ENCODE measurements around the gene USF2. TPM values are rescaled to one million over a fixed set of nuclear protein-coding genes. Genes with fewer than 3 reads are reported as not detected.

The USF2 gene
- total RNA-seq, 4 donors from 2014 or later = 75.1 to 137 (median 93.0) TPM

- Histone ChIP-seq H3K27ac (no peak overlapping the region), H3K4me3 (no peak overlapping the region), H3K9me3 (no peaks in the 10 kb centered on the region), H3K4me1 (peaks cover 0 to 30% (median 24%) of the 10 kb centered on the region in 3 donors), H3K36me3 (no peaks in the 10 kb centered on the region), H3K27me3 (no peaks in the 10 kb centered on the region)
- 74 to 82% methylated on average over 2 to 5 of the region's 7 CpGs for WGBS, 2 donors (ENCODE audit: low coverage in 1 of 2)
- no peak for ATAC-seq
- no peak for TF ChIP-seq POLR2AphosphoS5 (IDR thresholded peaks at IDR 0.05)
- no peak for TF ChIP-seq POLR2A (IDR thresholded peaks at IDR 0.05)
- TF ChIP-seq EP300 (IDR thresholded peaks at IDR 0.05) = no peak
- TF ChIP-seq CTCF (IDR thresholded peaks at IDR 0.05) = no peak
Measured at GRCh38 chr19:35264268-35265125, 4.3 kb upstream of the USF2 start.

DNA sequence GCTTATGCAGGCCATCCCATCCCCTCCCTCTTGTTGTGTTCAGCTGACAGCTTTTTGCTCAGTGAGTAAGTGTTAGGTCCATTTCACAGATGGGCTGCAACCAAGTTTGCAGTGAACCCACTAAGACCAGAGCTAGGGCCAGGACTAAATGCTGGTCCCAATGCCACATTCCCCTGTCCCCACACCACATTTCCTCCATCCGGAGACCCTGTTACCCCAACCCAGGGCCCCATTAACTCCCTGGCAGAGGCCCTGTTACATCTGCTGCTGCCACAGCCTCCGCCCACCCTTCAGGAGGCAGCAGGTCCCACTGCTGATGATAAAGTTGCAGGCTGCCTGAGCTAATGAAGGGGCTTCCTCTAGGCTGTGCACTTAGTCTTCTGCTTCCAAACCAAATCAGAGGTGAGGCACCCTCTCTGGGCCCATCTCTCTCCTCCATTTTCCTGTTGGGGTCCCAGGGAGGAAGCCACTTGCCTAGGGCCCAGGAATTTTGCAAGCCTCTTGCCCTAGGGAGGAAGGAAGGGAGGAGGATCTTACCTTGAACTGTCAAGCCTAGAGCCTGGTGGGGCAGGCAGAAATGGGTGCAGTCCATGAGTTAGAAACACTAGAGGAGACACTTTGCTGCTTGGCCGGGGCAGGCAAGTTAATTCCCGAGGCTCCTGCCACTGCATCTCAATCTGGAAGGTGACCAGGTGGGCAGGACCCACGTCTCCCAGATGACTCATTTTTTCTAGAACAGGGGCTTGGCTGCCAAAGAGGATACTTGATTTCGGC is 3.4 kb upstream of the USF2 start:
- no peak for ATAC-seq
- no peak for TF ChIP-seq EP300 (IDR thresholded peaks at IDR 0.05)
- TF ChIP-seq CTCF (IDR thresholded peaks at IDR 0.05) = no peak
- TF ChIP-seq POLR2AphosphoS5 (IDR thresholded peaks at IDR 0.05) = no peak
- TF ChIP-seq POLR2A (IDR thresholded peaks at IDR 0.05) = no peak
- Histone ChIP-seq H3K9me3 (no peaks in the 10 kb centered on the region), H3K27me3 (no peaks in the 10 kb centered on the region), H3K4me3 (no peak overlapping the region), H3K27ac (peak overlapping the region in 3 of 4 donors; percentile 7 to 96 (median 93)), H3K4me1 (peaks cover 0 to 38% (median 32%) of the 10 kb centered on the region in 3 donors), H3K36me3 (peaks cover 0 to 4% of the 10 kb centered on the region in 2 donors)
- WGBS, 2 donors (ENCODE audit: low coverage in 1 of 2) = 0 to 44% methylated on average over 1 to 6 of the region's 6 CpGs

GRCh38 chr19:35265900-35266519 is 2.8 kb upstream of the USF2 start:
- 78 to 90% methylated on average over 3 to 4 of the region's 10 CpGs for WGBS, 2 donors (ENCODE audit: low coverage in 1 of 2)
- Histone ChIP-seq H3K27me3 (no peaks in the 10 kb centered on the region), H3K36me3 (peaks cover 0 to 11% of the 10 kb centered on the region in 2 donors), H3K9me3 (no peaks in the 10 kb centered on the region), H3K4me1 (peaks cover 0 to 43% (median 35%) of the 10 kb centered on the region in 3 donors), H3K4me3 (no peak overlapping the region), H3K27ac (peak overlapping the region in 3 of 4 donors; percentile 91 to 96 (median 93))
- ATAC-seq = no peak
- TF ChIP-seq CTCF (IDR thresholded peaks at IDR 0.05) (no peak), POLR2A (IDR thresholded peaks at IDR 0.05) (no peak), POLR2AphosphoS5 (IDR thresholded peaks at IDR 0.05) (no peak), EP300 (IDR thresholded peaks at IDR 0.05) (no peak)

- TF ChIP-seq EP300 (IDR thresholded peaks at IDR 0.05) (no peak), CTCF (IDR thresholded peaks at IDR 0.05) (no peak), POLR2AphosphoS5 (IDR thresholded peaks at IDR 0.05) (no peak), POLR2A (IDR thresholded peaks at IDR 0.05) (no peak)
- ATAC-seq = no peak
- no peaks in the 10 kb centered on the region for H3K27me3 ChIP-seq
- H3K36me3 ChIP-seq = peaks cover 0 to 18% of the 10 kb centered on the region in 2 donors
- no peaks in the 10 kb centered on the region for H3K9me3 ChIP-seq
- peak overlapping the region; percentile 71 to 94 for H3K4me3 ChIP-seq
- 0% methylated on average over 2 of the region's 39 CpGs; no CpG with 5 or more reads in 1 of the 2 donors for WGBS, 2 donors (ENCODE audit: low coverage in 1 of 2)
- H3K4me1 ChIP-seq = peaks cover 0 to 46% (median 35%) of the 10 kb centered on the region in 3 donors
- H3K27ac ChIP-seq = peak overlapping the region; percentile 79 to 96 (median 92)
Measured at GRCh38 chr19:35266520-35267352, 2.0 kb upstream of the USF2 start.

Data from gastroesophageal sphincter (tissue), 4 donors.